Thoracic aorta (tissue), 2 donors: ENCODE results near the gene MOB3B. TPM values are rescaled to one million over a fixed set of nuclear protein-coding genes. Genes with fewer than 3 reads are reported as not detected.

Experiments
- ATAC-seq: fragments of 150-250 bp; one replicate; pipeline ENCODE4 v1.8.0; 2017; ENCODE audit warnings: low read depth; ENCODE audit not compliant: insufficient number of reproducible peaks, low FRiP score
- DNase-seq: peaks from one replicate; pipeline ENCODE4 v3.0.0-alpha.2; 2020; ENCODE audit warnings: low spot score
- H3K27ac ChIP-seq, 2 donors: fragments of 200-600 bp; sonication (generic); 1 replicate in 1 of 2; 2 replicates in 1 of 2; pipeline ENCODE4 v1.5.1; 2016; ENCODE audit warnings: mild to moderate bottlenecking in 2 of 2, moderate library complexity in 2 of 2
- H3K27me3 ChIP-seq: fragments of 200-600 bp; sonication (generic); replicated peaks from 2 replicates; pipeline ENCODE4 v1.6.0; 2016; ENCODE audit warnings: mild to moderate bottlenecking; ENCODE audit not compliant: insufficient read depth
- H3K36me3 ChIP-seq: fragments of 200-600 bp; sonication (generic); one replicate; pipeline ENCODE4 v1.5.1; 2016
- H3K4me1 ChIP-seq, 2 donors: fragments of 200-600 bp; sonication (generic); 1 replicate in 1 of 2; 2 replicates in 1 of 2; pipeline versions ENCODE4 v1.5.1 to v1.6.0; 2016; ENCODE audit warnings: low read depth in 2 of 2, mild to moderate bottlenecking in 1 of 2; ENCODE audit not compliant: control insufficient read depth in 1 of 2
- H3K4me3 ChIP-seq: fragments of 200-600 bp; sonication (generic); 2 replicates; pipeline ENCODE4 v1.5.1; 2016; ENCODE audit warnings: mild to moderate bottlenecking
- H3K9me3 ChIP-seq: fragments of 200-600 bp; sonication (generic); 2 replicates; pipeline ENCODE4 v1.5.1; 2016
- total RNA-seq, 2 donors: library from RNA; depleted of rRNA; stranded (reverse); fragments of >200 nt; gene quantifications; one replicate each; pipeline versions ENCODE4 v1.1.0 to v1.2.3, GENCODE V29; 2016
- TF ChIP-seq, protein P1 (sequence below): fragments of 200-600 bp; sonication (generic); IDR thresholded peaks from one replicate; pipeline ENCODE4 v1.5.1; 2019; ENCODE audit warnings: antibody characterized with exemption

The MOB3B gene
- total RNA-seq, 2 donors from 2014 or later = 6.6 to 11.1 TPM

DNA sequence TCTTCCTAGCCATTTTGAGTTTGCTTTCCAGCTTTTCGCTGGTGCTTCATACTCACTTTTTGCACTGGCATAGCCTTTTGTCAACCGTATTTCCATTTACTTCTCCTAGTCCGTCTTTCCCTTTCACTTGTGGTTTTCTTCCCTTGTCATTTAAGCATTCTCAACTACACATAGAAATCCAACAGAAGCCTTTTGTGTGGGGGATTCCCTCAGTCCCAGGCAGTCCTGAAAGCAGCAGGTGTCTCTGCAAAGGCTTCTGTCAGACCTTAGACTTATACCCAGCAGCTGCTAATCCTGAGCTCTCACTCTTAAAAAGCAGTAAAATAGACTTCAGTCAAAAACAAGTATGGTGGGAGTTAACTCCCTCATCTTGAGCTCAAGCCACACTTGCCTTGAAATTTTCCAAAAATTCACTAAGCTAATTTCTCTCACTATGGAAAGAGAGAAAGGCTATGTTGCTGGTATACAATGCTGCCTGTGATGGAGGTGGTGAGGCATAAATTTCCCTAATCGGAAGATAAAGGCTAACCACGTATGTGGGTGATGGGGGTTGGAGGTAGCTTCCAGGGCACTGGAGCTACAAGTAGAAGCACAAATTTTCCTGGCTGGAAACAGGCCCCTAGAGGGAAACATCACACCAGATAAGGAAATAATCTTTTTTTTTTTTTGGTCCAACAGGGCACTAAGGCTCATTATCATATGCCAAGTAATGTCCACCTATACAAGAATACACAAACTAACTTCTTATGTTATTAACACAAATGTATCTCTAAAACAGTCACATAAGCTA, 40.3 kb downstream of the MOB3B start:
- Histone ChIP-seq H3K4me3 (no peak overlapping the region), H3K27me3 (no peaks in the 10 kb centered on the region), H3K36me3 (no peaks in the 10 kb centered on the region), H3K9me3 (no peaks in the 10 kb centered on the region), H3K4me1 (no peaks in the 10 kb centered on the region), H3K27ac (no peak overlapping the region)
- DNase-seq = no peak
- no peak for ATAC-seq
- TF ChIP-seq, protein P1, sequence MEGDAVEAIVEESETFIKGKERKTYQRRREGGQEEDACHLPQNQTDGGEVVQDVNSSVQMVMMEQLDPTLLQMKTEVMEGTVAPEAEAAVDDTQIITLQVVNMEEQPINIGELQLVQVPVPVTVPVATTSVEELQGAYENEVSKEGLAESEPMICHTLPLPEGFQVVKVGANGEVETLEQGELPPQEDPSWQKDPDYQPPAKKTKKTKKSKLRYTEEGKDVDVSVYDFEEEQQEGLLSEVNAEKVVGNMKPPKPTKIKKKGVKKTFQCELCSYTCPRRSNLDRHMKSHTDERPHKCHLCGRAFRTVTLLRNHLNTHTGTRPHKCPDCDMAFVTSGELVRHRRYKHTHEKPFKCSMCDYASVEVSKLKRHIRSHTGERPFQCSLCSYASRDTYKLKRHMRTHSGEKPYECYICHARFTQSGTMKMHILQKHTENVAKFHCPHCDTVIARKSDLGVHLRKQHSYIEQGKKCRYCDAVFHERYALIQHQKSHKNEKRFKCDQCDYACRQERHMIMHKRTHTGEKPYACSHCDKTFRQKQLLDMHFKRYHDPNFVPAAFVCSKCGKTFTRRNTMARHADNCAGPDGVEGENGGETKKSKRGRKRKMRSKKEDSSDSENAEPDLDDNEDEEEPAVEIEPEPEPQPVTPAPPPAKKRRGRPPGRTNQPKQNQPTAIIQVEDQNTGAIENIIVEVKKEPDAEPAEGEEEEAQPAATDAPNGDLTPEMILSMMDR = no peak

DNA sequence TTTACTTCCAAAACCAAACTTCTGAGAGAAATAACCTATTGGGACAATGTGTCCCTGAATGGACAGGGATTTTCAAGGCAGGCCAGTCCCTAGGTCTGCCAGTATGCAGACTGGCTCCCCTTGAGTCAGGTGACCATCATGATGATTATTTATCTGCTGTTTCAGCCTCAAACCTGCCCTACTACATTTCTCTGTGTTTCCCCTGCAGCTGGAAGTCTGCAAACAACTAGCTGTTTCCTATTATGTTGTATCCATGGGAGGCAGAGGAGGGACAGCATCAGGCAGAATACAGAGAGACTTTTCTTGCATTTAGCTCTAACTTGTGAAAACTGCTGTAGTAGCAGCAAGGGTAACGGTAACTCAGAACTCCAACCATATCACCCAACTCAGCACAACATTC, 41.7 kb downstream of the MOB3B start:
- Histone ChIP-seq H3K36me3 (no peaks in the 10 kb centered on the region), H3K27me3 (no peaks in the 10 kb centered on the region), H3K27ac (no peak overlapping the region), H3K4me3 (no peak overlapping the region), H3K4me1 (no peaks in the 10 kb centered on the region), H3K9me3 (no peaks in the 10 kb centered on the region)
- TF ChIP-seq, protein P1 = no peak
- ATAC-seq (no peak), DNase-seq (no peak)

DNA sequence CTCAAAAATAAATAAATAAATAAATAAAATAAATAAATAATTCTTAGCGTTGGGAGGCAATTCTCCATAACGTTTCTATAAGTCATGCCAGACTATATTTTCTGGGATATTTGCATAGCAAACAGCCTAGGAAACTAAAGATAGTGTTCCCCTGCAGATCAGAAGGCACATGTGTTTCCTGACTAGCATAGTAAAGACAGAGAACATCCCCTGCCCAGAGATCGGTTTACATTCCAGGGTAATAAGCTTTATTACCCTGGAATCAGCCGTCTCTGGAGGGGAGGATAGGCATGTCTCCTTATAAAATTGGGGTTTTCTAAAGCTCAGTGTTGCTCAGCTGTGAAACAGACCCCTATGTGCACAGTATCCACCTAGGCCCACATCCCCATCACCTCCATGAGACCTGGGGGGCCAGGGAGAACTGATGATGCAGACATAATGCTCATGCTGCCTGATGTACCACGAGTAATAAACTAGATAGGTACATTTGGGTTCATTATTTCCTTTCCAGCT, 42.4 kb downstream of the MOB3B start:
- Histone ChIP-seq H3K9me3 (no peaks in the 10 kb centered on the region), H3K4me3 (no peak overlapping the region), H3K4me1 (no peaks in the 10 kb centered on the region), H3K27me3 (no peaks in the 10 kb centered on the region), H3K36me3 (no peaks in the 10 kb centered on the region), H3K27ac (no peak overlapping the region)
- no peak for ATAC-seq
- TF ChIP-seq, protein P1 = no peak
- DNase-seq = no peak

DNA sequence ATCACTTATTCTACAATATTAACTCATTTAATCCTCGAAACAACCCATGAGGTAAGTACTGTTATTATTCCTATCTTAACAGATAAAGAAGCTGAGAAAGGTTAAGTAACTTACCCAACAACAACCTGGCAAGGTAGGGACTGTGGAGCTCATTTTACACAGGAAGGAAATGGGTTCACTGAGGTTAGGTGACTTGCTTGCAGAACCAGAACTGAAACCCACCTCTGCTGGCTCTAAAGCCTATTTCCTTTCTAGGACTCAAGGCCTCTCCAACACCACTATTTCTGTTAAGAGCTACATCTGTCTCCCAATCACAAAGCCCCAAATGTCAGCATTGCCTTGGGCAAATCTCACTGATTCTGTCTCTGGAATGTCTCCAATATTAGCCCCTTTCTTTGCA, 44.5 kb downstream of the MOB3B start:
- Histone ChIP-seq H3K4me1 (no peaks in the 10 kb centered on the region), H3K36me3 (no peaks in the 10 kb centered on the region), H3K4me3 (no peak overlapping the region), H3K27ac (no peak overlapping the region), H3K27me3 (no peaks in the 10 kb centered on the region), H3K9me3 (no peaks in the 10 kb centered on the region)
- no peak for DNase-seq
- TF ChIP-seq, protein P1 = no peak
- no peak for ATAC-seq

DNA sequence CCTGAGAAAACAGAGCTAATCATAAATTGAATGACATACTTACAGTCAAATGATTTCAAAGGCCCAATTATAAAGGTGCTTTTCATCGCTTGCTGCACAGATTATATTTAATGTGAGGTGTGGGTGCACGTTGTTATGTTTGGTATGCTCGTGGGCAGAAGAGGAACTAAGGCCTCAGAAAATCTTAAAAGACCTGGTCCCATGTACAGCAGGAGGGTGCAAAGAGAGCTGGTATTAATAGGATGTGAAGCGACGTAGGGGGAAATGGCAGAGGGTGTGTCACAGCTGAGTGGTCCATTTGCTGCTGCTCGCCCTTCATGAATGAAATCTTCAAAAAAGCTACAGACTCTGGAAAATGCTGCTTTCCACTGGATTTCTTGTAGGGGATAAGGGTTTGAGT, 46.0 kb downstream of the MOB3B start:
- Histone ChIP-seq H3K4me3 (no peak overlapping the region), H3K9me3 (no peaks in the 10 kb centered on the region), H3K27ac (no peak overlapping the region), H3K4me1 (no peaks in the 10 kb centered on the region), H3K27me3 (no peaks in the 10 kb centered on the region), H3K36me3 (no peaks in the 10 kb centered on the region)
- TF ChIP-seq, protein P1 = no peak
- no peak for ATAC-seq
- no peak for DNase-seq
